ENCODE measurements around the gene MCM3.

DNA sequence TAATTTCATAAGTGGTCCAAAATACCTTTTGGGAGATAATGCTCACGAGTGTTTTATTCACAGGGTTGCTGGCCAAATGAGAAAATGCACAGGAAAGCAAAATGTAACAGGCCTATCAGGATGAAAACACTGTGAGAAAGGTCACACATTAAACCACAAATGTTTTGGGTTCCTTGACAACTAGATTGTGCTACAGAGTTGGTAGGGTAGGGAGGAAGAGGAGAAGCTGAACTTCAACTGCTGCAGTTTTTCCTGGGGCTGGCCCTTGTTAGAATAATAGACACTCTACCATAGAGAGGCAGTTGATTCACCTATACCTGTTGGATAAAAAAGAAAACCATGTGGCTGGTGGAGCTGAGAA, 49.3 kb upstream of the MCM3 start:
- TF ChIP-seq, protein P1, sequence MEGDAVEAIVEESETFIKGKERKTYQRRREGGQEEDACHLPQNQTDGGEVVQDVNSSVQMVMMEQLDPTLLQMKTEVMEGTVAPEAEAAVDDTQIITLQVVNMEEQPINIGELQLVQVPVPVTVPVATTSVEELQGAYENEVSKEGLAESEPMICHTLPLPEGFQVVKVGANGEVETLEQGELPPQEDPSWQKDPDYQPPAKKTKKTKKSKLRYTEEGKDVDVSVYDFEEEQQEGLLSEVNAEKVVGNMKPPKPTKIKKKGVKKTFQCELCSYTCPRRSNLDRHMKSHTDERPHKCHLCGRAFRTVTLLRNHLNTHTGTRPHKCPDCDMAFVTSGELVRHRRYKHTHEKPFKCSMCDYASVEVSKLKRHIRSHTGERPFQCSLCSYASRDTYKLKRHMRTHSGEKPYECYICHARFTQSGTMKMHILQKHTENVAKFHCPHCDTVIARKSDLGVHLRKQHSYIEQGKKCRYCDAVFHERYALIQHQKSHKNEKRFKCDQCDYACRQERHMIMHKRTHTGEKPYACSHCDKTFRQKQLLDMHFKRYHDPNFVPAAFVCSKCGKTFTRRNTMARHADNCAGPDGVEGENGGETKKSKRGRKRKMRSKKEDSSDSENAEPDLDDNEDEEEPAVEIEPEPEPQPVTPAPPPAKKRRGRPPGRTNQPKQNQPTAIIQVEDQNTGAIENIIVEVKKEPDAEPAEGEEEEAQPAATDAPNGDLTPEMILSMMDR (conservative IDR thresholded peaks at IDR 0.05; ENCODE audit: low read length), result no peak
- no peak for TF ChIP-seq EZH2phosphoT487 (IDR thresholded peaks at IDR 0.05; ENCODE audit: borderline replicate concordance)

Data from Loucy (cell line).